SH-SY5Y (cell line): ENCODE measurements around the gene ZBP1.

Source experiments
- GATA2 ChIP-seq: IDR thresholded peaks from 2 replicates; pipeline ENCODE4 v1.6.1; 2011; ENCODE audit warnings: mild to moderate bottlenecking, low read depth, low read length
- GATA3 ChIP-seq: IDR thresholded peaks from 2 replicates; pipeline ENCODE4 v1.6.1; 2011; ENCODE audit warnings: low read depth, mild to moderate bottlenecking, low read length, moderate library complexity

DNA sequence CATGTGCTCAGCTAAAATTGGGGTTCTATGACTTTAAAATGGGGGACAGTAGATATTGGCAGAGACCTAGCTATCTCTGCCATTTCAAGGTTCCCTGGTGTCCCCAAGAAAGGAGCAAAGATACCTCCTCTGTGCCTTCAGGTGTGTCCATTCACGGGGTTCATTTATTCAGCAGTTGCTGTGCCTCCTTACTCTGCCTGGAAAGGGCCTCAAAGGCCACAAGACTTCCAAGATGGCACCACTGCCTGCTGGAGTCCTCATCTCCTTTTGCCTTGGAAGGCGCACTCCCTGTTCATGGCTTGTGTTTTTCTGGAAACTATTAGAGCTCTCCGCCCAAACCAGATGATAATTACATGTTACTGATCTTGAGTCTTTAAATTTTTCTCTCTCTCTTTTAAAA lies 3.9 kb upstream of the ZBP1 start:
- TF ChIP-seq GATA2, result no peak
- TF ChIP-seq GATA3, result no peak
